WERI-Rb-1 (cell line): ENCODE data around the gene NF1.
"Not testable (repeated sequence)": the region's sequence is repeated elsewhere in the genome, so short reads cannot be mapped to it uniquely, and the experiment has no call there.

Experiments used
- DNase-seq: peaks from one replicate; pipeline ENCODE4 v3.0.0-alpha.2; 2020
- H3K27ac ChIP-seq: fragments of 250-450 bp; sonication (Bioruptor Pico); 2 replicates; pipeline ENCODE4 v1.5.1; 2020; ENCODE audit warnings: mild to moderate bottlenecking, moderate library complexity
- H3K27me3 ChIP-seq: fragments of 250-450 bp; sonication (Bioruptor Pico); 2 replicates; pipeline ENCODE4 v1.5.1; 2021; ENCODE audit warnings: mild to moderate bottlenecking, low read depth, moderate library complexity; ENCODE audit not compliant: insufficient read depth, severe bottlenecking
- H3K36me3 ChIP-seq: fragments of 250-450 bp; sonication (Bioruptor Pico); 2 replicates; pipeline ENCODE4 v1.5.1; 2020; ENCODE audit warnings: mild to moderate bottlenecking, moderate library complexity
- H3K4me3 ChIP-seq: 2 replicates; pipeline ENCODE4 v1.5.1; 2011; ENCODE audit warnings: low read depth, mild to moderate bottlenecking, control low read depth, low read length
- H3K9me3 ChIP-seq: fragments of 250-450 bp; sonication (Bioruptor Pico); 2 replicates; pipeline ENCODE4 v1.5.1; 2021; ENCODE audit warnings: mild to moderate bottlenecking, moderate library complexity; ENCODE audit not compliant: severe bottlenecking
- CTCF ChIP-seq: IDR thresholded peaks from 2 replicates; pipeline ENCODE4 v1.5.1; 2011; ENCODE audit warnings: low read depth, mild to moderate bottlenecking, control low read depth, inconsistent platforms, low read length

NF1 gene

DNA sequence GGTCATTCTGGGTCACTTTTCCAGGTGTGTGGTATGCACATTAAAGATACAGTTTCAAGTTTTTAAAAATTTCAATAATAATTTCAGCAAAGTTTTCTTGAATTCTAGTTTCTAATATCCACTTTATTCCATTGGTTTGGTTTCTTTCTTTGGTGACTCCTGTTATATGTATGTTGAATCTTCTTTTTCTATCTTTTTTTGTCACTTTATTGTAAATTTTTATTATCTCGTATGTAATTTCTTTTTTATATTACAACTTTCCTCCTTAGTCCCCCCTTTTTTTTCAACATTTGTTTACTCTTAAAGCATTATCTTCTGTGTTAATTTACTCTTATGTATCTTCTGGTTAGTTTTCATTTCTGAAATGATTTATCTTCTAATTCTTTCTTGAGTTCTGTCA, 57.5 kb downstream of the NF1 start:
- H3K27me3 ChIP-seq, result no peaks in the 10 kb centered on the region
- TF ChIP-seq CTCF, result no peak
- no peak overlapping the region for H3K4me3 ChIP-seq
- H3K27ac ChIP-seq, result no peak overlapping the region
- H3K9me3 ChIP-seq, result no peaks in the 10 kb centered on the region
- DNase-seq, result no peak
- H3K36me3 ChIP-seq, result peaks cover 14% of the 10 kb centered on the region

- Histone ChIP-seq H3K4me3 (no peak overlapping the region), H3K27me3 (no peaks in the 10 kb centered on the region), H3K36me3 (peaks cover 27% of the 10 kb centered on the region), H3K27ac (no peak overlapping the region), H3K9me3 (no peaks in the 10 kb centered on the region)
- DNase-seq, result no peak
- TF ChIP-seq CTCF, result no peak
Measured at GRCh38 chr17:31155208-31155810, 60.5 kb downstream of the NF1 start.

- no peak for TF ChIP-seq CTCF
- DNase-seq, result no peak
- Histone ChIP-seq H3K27me3 (no peaks in the 10 kb centered on the region), H3K4me3 (no peak overlapping the region), H3K27ac (no peak overlapping the region), H3K36me3 (peaks cover 27% of the 10 kb centered on the region), H3K9me3 (no peaks in the 10 kb centered on the region)
Measured at GRCh38 chr17:31156326-31156725, 61.5 kb downstream of the NF1 start.

DNA sequence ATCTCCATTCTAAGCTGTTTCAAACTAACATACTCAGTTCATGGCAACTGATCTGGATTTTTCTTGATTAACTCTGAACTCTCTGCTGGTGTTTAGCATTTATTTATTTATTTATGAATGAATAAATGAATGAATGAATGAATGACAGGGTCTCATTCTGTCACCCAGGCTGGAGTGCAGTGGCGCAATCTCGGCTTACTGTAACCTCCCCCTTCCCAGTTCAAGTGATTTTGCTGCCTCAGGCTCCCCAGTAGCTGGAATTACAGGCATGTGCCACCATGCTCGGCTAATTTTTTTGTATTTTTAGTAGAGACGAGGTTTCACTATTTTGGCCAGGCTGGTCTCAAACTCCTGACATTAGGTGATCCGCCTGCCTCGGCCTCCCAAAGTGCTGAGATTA, 62.1 kb downstream of the NF1 start:
- not testable (repeated sequence) for H3K9me3 ChIP-seq, DNase-seq

DNA sequence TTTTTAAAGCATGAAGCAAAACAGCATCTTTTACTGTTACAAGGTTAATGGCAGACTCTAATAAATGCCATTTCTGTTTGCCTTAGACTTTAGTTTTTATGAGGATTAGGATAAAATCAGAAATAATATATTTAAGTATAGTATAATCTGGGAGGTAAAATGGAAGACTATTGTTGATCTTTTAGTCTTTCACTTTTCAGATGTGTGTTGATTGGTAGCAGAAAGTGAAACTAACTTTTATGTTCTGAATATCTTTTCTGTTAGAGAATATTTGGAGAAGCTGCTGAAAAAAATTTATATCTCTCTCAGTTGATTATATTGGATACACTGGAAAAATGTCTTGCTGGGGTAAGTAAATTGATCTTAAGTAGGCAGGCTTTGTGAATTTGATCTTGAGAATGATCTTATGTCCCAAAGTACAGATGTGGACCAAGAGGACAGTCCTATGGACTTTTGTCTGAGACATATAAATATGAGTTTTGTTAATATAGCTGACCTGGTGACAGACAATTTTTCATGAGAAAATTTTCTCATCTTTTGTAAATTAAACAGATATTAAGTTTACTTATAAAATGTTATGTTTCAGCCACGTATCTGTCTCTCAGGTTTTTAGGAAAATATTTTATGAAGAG, 64.1 kb downstream of the NF1 start:
- Histone ChIP-seq H3K9me3 (no peaks in the 10 kb centered on the region), H3K36me3 (peaks cover 27% of the 10 kb centered on the region), H3K4me3 (no peak overlapping the region), H3K27me3 (no peaks in the 10 kb centered on the region), H3K27ac (no peak overlapping the region)
- TF ChIP-seq CTCF, result no peak
- DNase-seq, result no peak

More for the DNA sequence above, 62.1 kb downstream of the NF1 start:
- peaks cover 27% of the 10 kb centered on the region for H3K36me3 ChIP-seq
- H3K4me3 ChIP-seq, H3K27me3 ChIP-seq, H3K27ac ChIP-seq: not testable (repeated sequence)

- DNase-seq, result no peak
- TF ChIP-seq CTCF, result no peak
- H3K27ac ChIP-seq, result no peak overlapping the region
- no peak overlapping the region for H3K4me3 ChIP-seq
- H3K36me3 ChIP-seq, result peaks cover 11% of the 10 kb centered on the region
- no peaks in the 10 kb centered on the region for H3K27me3 ChIP-seq
- H3K9me3 ChIP-seq, result no peaks in the 10 kb centered on the region
Measured at GRCh38 chr17:31163091-31163781, 68.5 kb downstream of the NF1 start.
